NCI-H524 (cell line): ENCODE measurements around the gene COX7A2.

ENCODE experiments used
- DNase-seq, 2 experiments: peaks; one replicate each; lab custom pipeline; 2025; lab: John Stamatoyannopoulos, UW

Gene COX7A2

GRCh38 chr6:75268121-75268987 is 24.8 kb upstream of the COX7A2 start:
- DNase-seq: no peak

DNA sequence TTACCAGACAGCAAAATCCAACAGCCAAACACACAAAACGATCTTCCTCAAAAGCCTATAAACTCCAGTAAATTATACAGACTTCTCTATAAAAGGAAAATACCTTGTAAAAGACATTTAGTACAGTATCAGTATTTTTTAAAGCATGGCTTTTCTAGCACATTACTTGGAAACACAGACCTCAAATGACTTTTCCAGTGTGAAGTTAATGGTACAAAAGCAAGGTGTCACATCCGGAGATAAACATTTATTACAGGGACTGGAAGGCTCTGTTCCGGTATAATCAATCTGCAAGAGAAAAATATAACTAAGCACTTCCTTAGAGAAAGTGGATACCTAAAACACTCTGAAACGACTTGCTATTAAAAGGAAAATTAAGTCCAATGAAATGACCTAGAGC is 23.9 kb upstream of the COX7A2 start:
- DNase-seq: no peak

DNA sequence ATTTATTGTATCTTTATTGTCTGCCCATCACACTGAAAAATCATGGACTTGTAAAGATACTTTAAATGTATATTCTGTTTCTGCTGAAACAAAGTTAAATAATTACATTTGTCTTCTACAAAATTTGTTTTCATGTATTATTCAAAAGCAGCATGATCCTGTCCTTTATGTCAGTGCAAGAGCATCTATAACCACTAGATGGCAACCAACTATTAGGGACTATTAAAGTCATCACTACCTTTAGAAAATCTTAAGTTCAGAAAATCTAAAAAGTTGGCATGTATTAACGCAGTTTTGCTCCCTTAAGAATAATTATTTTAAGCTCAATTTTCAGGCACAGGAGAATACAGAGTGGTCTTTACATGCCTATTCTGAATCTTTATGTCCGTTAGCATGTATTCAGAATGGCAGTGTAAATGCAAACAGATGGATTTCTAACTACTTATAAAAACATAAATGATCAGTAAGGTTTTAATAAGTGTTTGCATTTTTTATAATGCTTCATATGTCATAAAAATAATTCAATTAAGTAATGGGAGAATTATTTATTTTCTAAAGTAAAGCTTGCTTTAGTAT is 23.2 kb upstream of the COX7A2 start:
- peak in 1 of 2 experiments; percentile 53 for DNase-seq

DNA sequence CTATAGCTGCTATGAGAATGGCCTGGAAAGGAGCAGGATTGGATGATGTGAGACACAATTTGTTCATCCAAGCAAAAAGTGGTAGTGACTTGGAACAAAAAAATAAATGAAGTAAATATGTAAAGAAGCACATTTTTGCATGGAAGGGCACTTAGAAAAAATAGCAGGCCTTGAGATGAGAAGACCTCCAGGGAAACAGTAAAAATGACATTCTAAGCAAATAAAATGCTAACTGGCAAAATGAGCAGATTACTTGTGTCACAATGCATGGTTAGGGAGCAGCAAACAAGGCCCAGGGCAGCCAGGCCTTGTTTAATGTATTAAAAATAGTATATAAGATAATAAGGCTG is 19.8 kb upstream of the COX7A2 start:
- DNase-seq: no peak

- no peak for DNase-seq
Measured at GRCh38 chr6:75262716-75263400, 19.3 kb upstream of the COX7A2 start.

GRCh38 chr6:75261299-75261698 is 17.7 kb upstream of the COX7A2 start:
- DNase-seq: no peak

GRCh38 chr6:75257343-75258087 is 13.9 kb upstream of the COX7A2 start:
- no peak for DNase-seq

DNA sequence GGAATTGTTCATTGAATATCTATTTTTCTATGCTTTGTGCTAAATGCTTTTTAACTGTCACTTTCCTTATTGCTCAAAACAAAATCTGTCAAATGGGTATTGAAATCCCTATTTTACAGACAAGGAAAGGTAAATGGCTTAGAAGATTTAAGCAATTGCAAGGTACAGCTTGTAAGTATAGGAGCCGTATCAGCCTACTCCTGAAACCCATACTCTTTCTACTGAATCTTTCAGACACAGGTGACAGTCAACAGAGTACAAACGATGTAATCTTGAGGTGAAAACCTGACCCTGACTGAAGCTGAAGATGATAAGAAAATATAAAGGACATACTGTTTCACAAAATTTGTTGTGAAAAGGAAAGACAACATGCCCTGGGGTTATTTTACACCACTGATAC is 7.0 kb upstream of the COX7A2 start:
- DNase-seq: no peak

DNA sequence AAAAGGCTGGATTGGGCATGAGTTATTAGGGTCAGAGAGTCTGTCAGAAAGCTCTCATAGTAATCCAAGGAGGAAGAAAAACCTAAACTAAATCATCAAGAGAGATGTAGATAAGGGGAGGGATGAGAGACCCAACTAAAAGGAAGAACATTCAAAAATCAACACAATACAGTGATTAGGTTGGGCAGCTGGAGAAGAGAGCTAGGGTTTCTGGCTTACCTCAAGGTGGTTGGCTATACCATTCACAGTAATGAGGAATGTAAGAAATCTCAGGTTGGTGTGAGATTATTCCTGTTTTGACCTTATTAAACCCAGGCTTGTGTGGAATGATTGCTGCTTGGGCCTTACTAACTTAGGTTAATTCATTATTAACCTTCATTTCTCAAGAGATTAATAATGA is 6.2 kb upstream of the COX7A2 start:
- DNase-seq: no peak

- DNase-seq: no peak
Measured at GRCh38 chr6:75246386-75246785, 2.8 kb upstream of the COX7A2 start.

DNA sequence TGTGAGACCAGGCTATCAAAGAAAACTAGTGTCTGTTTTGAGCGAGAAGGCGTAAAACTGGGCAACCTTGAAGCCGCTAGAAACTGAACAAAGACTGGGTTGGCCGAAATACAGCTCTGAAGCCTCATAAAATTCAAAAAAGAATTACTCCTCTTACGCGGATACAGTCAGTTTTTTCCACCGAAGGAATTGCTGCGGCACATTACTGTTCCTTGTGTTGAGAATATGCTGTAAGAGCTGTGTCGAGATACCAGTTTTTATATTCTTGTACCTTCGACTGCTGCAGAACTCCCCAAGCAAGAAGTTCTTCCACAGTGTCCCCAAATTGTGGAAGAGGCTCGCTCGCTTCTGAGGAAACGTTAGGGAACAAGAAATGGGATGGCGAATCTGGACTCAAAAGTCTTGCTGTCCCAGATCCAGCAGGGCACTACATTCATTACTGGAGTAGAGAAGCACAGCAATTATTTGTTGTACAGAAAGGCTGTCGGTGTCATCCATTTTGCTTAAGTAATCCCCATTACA is 523 bp upstream of the COX7A2 start:
- peak in 1 of 2 experiments; percentile 32 for DNase-seq

DNA sequence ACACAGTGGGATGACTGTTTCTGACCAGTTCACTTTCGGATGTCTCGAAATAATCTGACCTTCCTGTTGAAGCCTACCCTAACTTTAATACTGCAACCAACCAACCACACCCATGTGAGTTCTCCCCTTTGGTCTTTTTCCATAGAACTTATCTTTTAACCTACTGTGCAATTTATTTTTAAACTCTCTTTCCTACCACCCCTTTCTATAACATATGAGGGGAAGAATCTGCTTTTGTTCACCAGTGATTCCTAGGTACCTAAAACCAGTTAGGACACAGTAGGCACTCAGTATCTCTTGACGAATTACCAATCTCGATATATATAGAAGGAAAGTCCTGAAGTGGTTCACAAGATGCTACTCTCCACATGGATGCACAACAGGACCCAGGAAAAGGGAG is 7.0 kb downstream of the COX7A2 start:
- no peak for DNase-seq

GRCh38 chr6:75235271-75235670 is 8.3 kb downstream of the COX7A2 start:
- DNase-seq: no peak

- no peak for DNase-seq
Measured at GRCh38 chr6:75234126-75234865, 9.3 kb downstream of the COX7A2 start.

DNA sequence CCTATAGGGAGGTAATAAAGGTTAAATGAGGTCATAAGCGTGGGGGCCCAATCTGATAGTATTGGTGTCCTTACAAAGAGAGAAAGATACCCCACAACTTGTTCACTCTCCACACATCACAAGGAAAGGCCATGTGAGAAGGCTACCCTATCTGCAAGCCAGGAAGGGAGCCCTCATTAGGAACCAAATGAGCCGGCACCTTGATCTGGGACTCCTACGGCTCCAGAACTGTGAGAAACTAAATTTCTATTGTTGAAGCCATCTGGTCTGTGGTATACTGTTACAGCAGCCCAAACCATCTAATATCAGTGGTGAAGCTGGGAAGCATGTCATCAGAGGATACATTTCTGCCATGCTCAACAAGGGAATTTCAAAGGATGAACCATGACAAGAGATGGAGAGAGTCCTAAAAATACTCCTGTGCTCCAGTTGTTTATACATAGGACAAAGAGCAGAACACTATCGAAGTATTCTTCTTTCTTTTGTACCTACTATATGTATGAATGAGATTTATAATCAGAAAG is 10.4 kb downstream of the COX7A2 start:
- no peak for DNase-seq

DNA sequence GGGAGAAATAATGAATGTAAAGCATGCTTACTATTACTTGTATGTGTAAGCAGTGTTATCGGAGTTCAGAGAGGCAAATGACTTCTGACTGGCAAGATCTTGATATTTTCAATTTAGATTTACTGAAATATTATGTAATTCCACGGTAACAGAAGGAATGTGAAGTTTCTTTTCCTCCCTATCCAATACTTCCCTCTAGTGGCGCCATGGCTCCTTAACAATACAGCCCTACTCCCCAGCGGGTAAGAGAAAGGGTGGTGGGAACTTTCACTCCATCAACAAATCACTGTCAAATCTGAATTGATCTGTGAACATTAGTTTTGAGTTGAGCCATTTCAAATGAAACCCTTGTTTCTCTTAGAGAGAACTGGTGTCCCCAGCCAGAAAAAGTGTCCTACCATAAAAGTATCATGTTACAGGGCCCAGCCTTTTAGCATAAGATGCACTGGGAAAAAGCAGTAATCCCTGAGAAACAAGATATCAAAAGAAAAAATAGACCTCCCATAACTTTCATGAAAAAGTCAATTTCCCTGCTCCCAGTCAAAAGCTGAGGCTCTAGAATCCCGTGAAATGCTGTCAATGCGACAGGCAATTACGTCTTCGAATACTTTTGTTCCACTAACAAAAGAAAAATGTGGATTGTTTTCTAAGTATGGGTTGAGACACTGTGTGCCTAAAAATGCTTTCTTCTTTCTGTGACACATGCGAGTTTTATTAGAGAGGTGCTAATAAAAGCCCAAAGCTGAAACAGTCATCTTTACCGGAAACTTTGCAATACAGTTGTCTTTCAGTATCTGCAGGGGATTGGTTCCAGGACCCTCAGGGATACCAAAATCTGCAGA is 12.9 kb downstream of the COX7A2 start:
- peak; percentile 7 to 45 for DNase-seq

DNA sequence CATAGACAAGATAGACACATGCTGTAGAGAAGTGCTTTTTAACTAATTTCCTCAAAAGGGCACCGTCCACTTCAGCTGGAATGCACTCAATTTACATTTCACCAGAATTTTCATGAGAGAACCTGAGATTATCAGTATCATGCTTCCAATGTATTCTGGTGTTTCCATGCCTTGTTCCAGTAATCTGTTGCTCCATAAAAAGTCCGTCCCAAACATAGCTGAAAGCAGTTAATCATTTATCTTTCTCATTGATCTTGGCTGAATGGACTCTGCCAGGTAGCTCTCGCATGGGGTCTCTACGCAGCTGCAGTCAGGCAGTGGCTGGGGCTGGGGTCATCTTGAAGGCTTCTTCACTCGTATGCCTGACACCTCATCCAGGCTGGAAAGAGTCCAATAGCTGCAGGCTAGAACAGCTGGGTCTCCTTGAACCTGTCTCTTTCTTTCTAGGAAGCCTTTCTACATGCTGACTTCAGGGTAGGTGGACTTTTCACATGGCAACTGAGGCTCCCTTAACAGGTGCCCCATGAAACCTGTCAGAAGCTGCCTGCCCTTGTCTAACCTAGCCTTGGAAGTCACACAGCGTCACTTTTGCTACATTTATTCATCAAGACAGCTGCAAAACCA is 19.2 kb downstream of the COX7A2 start:
- no peak for DNase-seq

DNA sequence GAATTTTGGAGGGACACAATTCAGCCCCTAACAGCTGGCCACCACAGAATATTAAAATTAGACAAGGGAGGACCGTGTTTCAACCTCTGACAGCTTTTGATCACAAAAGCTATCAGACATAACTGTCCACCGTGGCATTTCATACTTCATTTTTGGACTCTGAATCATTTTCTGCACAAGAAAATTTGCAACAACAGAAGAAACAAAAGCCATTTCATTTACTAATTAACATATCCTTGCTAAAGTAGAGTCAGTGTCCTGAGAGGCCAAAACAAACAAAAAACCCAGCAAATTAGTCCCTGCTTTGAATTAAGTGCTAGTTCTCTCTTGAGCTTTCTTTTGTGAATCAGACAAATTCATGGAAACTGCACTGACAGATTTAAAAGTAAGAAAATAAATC is 20.2 kb downstream of the COX7A2 start:
- no peak for DNase-seq

DNA sequence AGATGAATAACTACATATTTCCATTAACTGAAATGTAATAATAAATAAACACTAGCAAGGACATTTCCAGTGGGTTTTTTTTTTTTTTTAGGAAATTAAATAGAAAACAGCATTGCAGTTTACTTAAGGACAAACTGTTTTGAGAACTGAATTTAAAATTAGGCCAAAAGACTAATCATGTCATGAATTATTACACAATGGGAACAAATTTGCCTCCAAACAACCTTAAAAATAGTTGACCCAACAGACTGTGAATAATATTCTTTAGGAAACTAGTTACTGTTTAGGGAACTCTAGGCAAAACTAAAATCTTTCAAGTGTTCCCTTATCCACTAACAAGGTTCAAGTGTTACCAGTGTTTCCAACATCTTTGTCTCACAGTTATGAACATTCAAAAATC is 21.3 kb downstream of the COX7A2 start:
- DNase-seq: no peak

GRCh38 chr6:75221116-75221515 is 22.5 kb downstream of the COX7A2 start:
- DNase-seq: no peak
